Measurements from ENCODE around the gene NOXA1. TPM values are rescaled to one million over a fixed set of nuclear protein-coding genes. Genes with fewer than 3 reads are reported as not detected.

NOXA1 gene
- total and polyA plus RNA-seq, 2 of the 8 experiments (the other 6 are each of a cell fraction or from before 2014, with no cell fraction given): 0.34 to 0.91 TPM

- H2BK20ac ChIP-seq (ENCODE audit: low read length): no peak overlapping the region
- H3K27me3 ChIP-seq (replicated peaks in 1 of 4; ENCODE audit: control insufficient read depth in 3 of 4, extremely low read depth in 1 of 4, insufficient read depth in 3 of 4, low read length in 3 of 4): 0 out of 7 replicates have a peak, but pooled peaks cover 0 to 2% (median 0%) of the 10 kb centered on the region in 4 experiments
- H2BK5ac ChIP-seq (ENCODE audit: low read depth, low read length): no peak overlapping the region
- H3K23me2 ChIP-seq (ENCODE audit: low read depth, low read length): no peaks in the 10 kb centered on the region
- no peaks in the 10 kb centered on the region for H3K9me3 ChIP-seq (ENCODE audit: insufficient read depth in 2 of 2, low read depth in 1 of 2, low read length in 1 of 2)
- H3K4me1 ChIP-seq (replicated peaks in 1 of 4; ENCODE audit: control insufficient read depth in 3 of 4, insufficient read depth in 4 of 4, low read length in 3 of 4): no peaks in the 10 kb centered on the region
- H2BK12ac ChIP-seq (ENCODE audit: low read depth, low read length): no peak overlapping the region
- H4K8ac ChIP-seq (ENCODE audit: extremely low read depth, insufficient read depth, low read length): no peak overlapping the region
- no peak overlapping the region for H2AFZ ChIP-seq (ENCODE audit: low read length)
- H4K5ac ChIP-seq (ENCODE audit: insufficient read length, low read depth, low read length): no peak overlapping the region
- CTCF ChIA-PET (ENCODE audit: partially characterized antibody): interaction anchor here (0.7 to 1.8 kb wide), 4 partner anchors 9 to 73 kb away, joined by 3 to 6 read pairs (median 4); no protein-coding TSS in a partner anchor
- POLR2A ChIA-PET (ENCODE audit: partially characterized antibody): interaction anchor here (0.6 kb wide), 1 partner anchor 126 kb away, joined by 3 read pairs; no protein-coding TSS in a partner anchor
- DNase-seq (ENCODE audit: low read depth in 1 of 2, low spot score in 2 of 2) (no peak), FAIRE-seq (no peak)
- H3K9ac ChIP-seq (replicated peaks in 1 of 4; ENCODE audit: extremely low read depth in 1 of 4, low read depth in 3 of 4, low read length in 3 of 4): no peak overlapping the region
- WGBS, 2 experiments (ENCODE audit: extremely low coverage in 1 of 2, insufficient coverage in 1 of 2, insufficient read length in 1 of 2, insufficient replicate concordance in 2 of 2, low coverage in 1 of 2, low lambda C conversion rate in 2 of 2, missing lambda C conversion rate in 1 of 2): 96% methylated on average over 11 of the region's 11 CpGs; no CpG with 5 or more reads in 1 of the 2 experiments
- H2BK120ac ChIP-seq (replicated peaks; ENCODE audit: low read depth, low read length): no peak overlapping the region
- no peak for TF ChIP-seq HDAC6 (IDR thresholded peaks at IDR 0.05; ENCODE audit: low read depth, low read length)
- no peak for TF ChIP-seq JUN (IDR thresholded peaks at IDR 0.05; ENCODE audit: low read depth, low read length)
- no peak for TF ChIP-seq FOSL1 (IDR thresholded peaks at IDR 0.05; ENCODE audit: insufficient read depth, low read depth, low read length)
- no peak overlapping the region for H3K4me2 ChIP-seq (ENCODE audit: insufficient read depth in 1 of 2, low read depth in 2 of 2, low read length in 2 of 2)
- H4K91ac ChIP-seq (replicated peaks; ENCODE audit: insufficient read length, low read length): no peak overlapping the region
- H4K20me1 ChIP-seq (replicated peaks in 1 of 2; ENCODE audit: control insufficient read depth in 1 of 2, insufficient read depth in 2 of 2, low read length in 2 of 2): no peaks in the 10 kb centered on the region
- no peak overlapping the region for H3K18ac ChIP-seq (ENCODE audit: extremely low read depth, low read length)
- H3K4ac ChIP-seq (replicated peaks; ENCODE audit: insufficient read length, low read depth, low read length): no peak overlapping the region
- no peak overlapping the region for H3K23ac ChIP-seq (ENCODE audit: insufficient read length)
- no peak overlapping the region for H2BK15ac ChIP-seq (ENCODE audit: low read length)
- no peak overlapping the region for H3K4me3 ChIP-seq (ENCODE audit: extremely low read depth in 1 of 4, insufficient read depth in 2 of 4, low read depth in 3 of 4, low read length in 4 of 4)
- H3K79me1 ChIP-seq (ENCODE audit: low read depth, low read length): no peaks in the 10 kb centered on the region
- no peak overlapping the region for H3K56ac ChIP-seq (replicated peaks; ENCODE audit: insufficient read length, low read depth, low read length)
- no peaks in the 10 kb centered on the region for H3K36me3 ChIP-seq (ENCODE audit: control insufficient read depth in 2 of 4, insufficient read depth in 4 of 4, low read length in 3 of 4)
- H3K79me2 ChIP-seq (ENCODE audit: control insufficient read depth in 1 of 2, insufficient read depth in 2 of 2, low read length in 2 of 2): no peaks in the 10 kb centered on the region
- no peak overlapping the region for H3K14ac ChIP-seq (ENCODE audit: insufficient read length)
- H2AK5ac ChIP-seq (ENCODE audit: low read depth, low read length): no peak overlapping the region
- H3K27ac ChIP-seq (ENCODE audit: low read depth, low read length): no peak overlapping the region
Measured at GRCh38 chr9:137375321-137376058, 47.7 kb upstream of the NOXA1 start.
